Fibroblast of skin of scalp (primary cell): ENCODE results near the gene ELL3. TPM values are rescaled to one million over a fixed set of nuclear protein-coding genes. Genes with fewer than 3 reads are reported as not detected.
"Not testable (repeated sequence)": the region's sequence is repeated elsewhere in the genome, so short reads cannot be mapped to it uniquely, and the experiment has no call there.

ENCODE experiments used
- DNase-seq: peaks from one replicate; pipeline ENCODE4 v3.0.0-alpha.2; 2013
- polyA plus RNA-seq, 2 experiments: library from polyadenylated mRNA; unstranded; fragments of 120-200 nt; gene quantifications; one replicate each; pipeline ENCODE4 v1.2.1, GENCODE V29; 2013; ENCODE audit not compliant: insufficient read length in 2 of 2

Gene ELL3, protein sequence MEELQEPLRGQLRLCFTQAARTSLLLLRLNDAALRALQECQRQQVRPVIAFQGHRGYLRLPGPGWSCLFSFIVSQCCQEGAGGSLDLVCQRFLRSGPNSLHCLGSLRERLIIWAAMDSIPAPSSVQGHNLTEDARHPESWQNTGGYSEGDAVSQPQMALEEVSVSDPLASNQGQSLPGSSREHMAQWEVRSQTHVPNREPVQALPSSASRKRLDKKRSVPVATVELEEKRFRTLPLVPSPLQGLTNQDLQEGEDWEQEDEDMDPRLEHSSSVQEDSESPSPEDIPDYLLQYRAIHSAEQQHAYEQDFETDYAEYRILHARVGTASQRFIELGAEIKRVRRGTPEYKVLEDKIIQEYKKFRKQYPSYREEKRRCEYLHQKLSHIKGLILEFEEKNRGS
- polyA plus RNA-seq (2013, experiment 1 of 2; ENCODE audit: insufficient read length) = 1.2 TPM
- 0.42 TPM for polyA plus RNA-seq (2013, experiment 2 of 2; ENCODE audit: insufficient read length)

DNA sequence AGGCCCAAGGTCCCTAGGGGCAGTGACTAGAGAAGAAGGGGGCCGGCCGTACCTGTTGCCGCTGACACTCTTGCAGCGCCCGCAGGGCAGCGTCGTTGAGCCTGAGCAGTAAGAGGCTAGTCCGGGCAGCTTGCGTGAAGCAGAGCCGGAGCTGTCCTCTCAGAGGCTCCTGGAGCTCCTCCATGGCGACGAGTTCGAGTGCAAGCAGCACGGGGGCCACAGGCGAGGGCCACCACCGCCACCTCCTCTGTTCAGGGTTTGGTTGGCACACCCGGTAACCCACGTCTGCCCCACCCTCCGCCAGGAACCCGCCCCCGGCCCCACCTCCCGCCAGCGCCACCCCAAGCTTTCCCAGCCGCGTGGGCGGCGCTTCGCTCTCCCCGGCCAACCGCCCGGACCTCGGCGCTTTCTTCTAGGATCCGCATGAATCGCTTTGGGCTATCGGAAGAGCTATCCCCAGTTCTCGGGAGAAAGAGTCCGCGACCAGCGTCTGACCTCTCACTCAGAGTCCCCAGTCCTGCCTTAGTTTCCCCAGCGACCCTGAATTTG, at the start of gene ELL3:
ELL3 (minus strand) TSS at position 249 of the 549 bp plus-strand sequence; CDS start at position 184, 65 bp downstream.
- DNase-seq = peak; percentile 66

DNA sequence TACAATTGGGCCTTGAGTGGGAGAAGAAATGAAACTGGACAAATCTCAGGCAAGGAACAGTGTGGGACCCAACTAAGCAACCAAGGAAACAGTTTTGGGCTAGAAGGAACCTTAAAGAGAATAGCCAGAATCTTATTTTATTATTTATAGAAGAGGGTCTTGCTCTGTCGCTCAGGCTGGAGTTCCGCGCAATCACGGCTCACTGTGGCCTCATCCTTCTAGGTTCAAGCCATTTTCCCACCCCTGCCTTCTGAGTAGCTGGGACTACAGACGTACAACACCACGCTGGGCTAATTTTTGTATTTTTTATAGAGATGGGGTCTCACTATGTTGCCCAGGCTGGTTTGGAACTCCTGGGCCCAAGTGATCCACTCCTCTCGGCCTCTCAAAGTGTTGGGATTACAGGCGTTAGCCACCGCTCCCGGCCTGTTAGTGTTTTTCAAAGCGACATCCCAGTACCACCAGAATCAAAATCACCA, 49.3 kb upstream of the ELL3 start:
- DNase-seq = no peak

DNA sequence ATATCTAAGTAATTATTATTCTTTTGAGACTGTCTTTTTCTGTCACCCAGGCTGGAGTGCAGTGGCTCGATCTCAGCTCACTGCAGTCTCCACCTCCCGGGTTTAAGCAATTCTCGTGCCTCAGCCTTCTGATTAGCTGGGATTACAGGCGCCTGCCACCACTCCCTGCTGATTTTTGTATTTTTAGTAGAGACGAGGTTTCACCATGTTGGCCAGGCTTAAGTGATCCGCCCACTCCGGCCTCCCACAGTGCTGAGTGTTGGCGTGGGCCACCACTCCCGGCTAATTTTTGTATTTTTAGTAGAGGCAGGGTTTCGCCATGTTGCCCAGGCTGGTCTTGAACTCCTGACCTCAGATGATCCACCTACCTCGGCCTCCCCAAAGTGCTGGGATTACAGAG, 48.5 kb upstream of the ELL3 start:
- DNase-seq = not testable (repeated sequence)

DNA sequence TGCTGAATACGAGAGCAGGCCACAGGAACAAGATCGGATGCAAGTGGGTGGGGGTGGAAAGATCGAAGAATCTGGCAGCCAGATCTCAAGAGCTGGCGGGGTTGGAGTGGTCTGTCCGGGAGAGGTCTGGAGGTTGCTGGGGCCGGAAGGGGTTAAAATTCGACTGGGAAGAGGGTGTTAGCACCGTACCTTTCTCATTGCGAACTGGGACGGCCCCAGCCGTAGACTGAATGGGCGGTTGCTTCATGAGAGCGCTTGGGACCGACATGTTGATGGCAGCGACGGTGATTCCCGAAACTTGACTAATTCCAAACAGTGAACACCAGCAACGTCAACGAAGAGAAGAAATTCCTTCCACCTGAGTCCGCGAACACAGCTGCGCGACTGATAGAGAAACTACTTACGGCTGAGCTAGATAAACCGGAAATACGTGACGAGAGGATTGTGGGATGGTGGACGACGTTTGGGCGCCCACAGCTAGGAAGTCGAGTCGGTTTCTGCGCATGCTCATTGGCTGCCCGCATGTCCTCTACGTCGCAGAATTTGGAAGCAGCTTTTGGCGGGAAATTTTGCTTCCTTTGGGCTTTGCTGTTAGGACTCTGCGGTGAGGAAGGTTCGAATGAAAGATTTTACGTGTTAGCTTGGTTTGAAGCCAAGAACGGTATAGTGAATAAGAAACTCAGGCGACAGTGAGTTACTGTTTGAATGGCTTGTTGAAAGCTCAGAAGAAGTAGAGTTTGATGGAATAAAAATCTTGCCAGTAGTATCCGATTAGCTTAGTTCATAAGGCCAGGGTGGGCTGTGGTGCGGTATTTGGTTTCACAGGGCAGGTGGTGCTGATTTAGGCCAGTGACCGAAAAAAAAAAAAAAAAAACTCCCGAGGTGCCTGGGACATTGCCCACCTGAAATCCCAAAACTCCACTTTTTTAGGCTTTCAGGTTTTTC, 47.8 kb upstream of the ELL3 start, which contains the start of gene MFAP1:
MFAP1 (minus strand) TSS at position 389 of the 945 bp plus-strand sequence; CDS start at position 268, 121 bp downstream.
- peak; percentile 97 for DNase-seq

DNA sequence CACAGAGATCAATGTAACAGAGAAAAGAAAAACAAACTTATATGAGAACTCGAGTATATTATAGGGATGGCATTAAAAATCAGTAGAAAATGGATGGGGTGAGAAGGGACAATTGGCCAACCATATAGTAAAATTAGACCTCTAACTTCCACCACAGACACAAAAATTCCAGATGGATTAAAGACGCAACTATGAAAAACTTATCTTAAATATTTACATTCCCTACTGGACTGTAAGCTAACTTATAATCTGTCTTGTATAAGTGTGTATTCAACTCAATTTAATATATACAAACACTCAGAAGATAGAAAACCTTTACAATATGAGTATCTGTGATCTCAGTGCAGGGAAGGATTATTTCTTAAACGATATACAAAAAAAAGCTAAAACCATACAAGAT, 44.7 kb upstream of the ELL3 start:
- DNase-seq = no peak

DNA sequence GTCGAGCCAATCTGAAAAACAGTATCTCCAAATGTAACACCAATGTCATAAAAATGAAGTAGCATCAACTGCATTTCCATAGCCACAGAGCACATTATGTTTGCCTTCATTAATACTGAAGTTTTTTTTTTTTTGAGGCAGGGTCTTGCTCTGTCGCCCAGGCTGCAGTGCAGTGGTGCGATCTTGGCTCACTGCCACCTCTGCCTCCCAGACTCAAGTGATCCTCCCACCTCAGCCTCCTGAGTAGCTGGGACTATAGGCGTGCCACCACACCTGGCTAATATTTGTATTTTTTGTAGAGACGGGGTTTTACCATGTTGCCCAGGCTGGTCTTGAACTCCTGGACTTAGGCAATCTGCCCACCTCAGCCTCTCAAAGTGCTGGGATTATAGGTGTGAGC, 38.3 kb upstream of the ELL3 start:
- not testable (repeated sequence) for DNase-seq

DNA sequence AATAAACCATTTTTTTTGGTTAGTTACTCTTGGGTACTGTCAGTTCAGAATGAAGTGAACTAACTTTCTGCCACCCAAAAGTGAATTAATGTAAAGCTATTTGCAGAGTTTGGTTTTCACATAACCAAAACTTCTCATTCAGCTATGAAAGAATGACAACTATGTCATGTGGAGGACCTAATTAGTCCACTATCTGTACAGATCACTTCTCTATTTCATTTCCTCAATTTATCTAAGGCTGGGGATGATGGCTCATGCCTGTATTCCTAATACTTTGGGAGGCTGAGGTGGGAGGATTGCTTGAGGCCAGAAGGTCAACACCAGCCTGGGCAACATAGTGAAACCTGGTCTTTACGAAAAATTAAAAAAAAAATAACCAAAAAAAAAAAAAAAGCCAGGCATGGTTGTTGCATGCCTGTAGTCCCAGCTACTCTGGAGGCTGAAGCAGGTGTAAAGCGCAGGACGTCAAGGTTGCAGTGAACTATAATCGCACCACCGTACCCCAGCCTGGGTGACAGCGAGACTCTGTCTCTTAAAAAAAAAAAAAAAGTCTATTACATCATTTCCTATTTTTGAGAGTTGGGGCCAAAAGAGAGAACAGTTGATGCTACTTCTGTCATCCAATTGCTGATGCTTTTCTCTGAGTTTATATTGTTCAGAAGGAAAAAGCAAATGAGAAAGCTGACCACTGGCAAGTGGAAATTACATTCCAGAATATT, 32.4 kb upstream of the ELL3 start:
- DNase-seq = no peak

DNA sequence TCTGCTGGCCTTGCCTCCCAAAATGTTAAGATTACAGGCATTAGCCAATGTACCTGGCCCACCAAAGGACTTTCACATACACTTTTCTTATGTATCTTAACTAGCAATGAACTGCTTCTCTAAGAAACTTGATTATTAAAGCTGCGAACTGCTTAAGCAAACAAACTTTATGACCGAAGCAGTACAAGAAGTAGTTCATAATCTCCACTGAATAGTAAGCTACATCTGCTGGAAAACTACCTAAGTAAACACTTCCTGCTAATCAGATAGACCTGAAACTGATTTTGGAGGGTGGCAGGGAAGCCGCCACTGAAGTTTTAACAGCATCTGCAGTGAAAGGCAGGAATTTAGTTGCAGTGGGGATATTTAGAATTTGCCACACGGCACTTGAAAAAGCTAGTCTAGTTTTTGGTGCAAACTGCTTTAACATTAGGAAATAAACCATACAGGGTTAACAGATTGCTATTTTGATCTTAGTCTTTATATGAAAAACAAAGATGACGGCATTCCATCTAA, 31.7 kb upstream of the ELL3 start:
- no peak for DNase-seq

DNA sequence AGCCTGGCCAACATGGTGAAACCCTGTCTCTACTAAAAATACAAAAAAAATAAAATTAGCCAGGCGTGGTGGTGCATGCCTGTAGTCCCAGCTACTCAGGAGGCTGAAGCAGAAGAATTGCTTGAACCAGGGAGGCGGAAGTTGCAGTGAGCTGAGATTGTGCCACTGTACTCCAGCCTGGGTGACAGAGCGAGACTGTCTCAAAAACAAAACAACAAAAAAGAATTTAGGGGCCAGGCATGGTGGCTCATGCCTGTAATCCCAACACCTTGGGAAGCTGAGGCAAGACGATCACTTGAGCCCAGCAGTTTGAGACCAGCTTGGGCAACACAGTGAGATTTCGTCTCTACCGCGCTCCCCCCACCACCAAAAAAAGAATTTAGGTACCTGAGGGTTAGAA, 25.9 kb upstream of the ELL3 start:
- DNase-seq = not testable (repeated sequence)

DNA sequence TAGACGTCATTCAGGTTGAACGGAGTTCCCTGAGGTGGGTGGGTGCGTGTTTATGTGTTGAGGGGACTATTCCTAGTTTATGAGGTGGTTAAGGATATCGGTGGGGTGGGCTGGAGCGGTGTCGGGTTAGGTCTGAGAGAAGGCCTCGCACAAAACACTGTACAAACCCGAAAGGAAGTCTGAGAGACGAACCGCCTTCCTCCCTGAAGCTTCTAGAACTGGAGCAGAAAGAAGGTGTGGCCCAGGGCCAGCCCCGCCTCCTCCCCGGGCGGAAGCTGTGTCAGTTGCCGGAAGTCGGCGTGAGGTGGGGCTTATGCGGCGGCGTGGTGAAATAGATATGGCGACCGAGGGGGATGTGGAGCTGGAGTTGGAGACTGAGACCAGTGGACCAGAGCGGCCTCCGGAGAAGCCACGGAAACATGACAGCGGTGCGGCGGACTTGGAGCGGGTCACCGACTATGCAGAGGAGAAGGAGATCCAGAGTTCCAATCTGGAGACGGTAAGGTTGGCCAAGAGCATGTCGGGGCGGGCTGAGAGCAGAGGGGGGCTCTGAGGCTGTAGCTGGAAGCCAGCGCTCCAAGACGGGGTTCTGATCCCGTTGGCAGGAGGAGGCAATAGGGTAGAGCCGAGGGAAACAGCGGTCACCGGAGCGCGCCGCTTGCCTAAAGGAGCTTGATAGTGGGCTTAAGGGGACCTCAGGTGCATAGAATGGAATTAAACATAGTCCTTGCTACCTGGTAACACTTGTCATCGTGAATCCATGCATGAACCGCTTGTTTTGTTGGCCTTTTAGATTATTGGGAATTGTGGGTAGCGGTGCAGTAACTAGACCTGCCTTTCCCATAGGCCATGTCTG, 23.7 kb upstream of the ELL3 start, which contains the start of gene HYPK:
HYPK (plus strand) TSS at position 314 of the 856 bp plus-strand sequence; CDS start at position 338, 24 bp downstream.
- DNase-seq = peak; percentile 89

DNA sequence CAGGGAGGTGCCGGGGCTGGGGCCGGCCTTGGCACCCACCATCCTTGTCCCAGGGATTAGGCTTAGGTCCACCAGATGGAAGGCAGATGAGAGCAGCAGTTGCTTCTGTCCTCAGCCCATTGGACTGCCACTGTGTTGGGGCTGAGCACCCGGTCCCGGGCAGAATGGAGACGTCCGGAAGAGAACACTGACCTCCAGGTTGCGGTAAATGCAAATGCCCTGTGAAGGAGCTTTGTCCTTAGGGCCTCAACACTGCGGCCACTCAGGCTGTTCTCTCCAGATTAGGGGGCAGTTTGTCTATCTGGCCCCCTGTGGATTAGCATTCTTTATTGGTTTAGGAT, 23.1 kb upstream of the ELL3 start, which contains the start of gene SERINC4:
SERINC4 (minus strand) TSS at position 276 of the 341 bp plus-strand sequence; CDS start at position 42, 234 bp downstream.
- DNase-seq = no peak

DNA sequence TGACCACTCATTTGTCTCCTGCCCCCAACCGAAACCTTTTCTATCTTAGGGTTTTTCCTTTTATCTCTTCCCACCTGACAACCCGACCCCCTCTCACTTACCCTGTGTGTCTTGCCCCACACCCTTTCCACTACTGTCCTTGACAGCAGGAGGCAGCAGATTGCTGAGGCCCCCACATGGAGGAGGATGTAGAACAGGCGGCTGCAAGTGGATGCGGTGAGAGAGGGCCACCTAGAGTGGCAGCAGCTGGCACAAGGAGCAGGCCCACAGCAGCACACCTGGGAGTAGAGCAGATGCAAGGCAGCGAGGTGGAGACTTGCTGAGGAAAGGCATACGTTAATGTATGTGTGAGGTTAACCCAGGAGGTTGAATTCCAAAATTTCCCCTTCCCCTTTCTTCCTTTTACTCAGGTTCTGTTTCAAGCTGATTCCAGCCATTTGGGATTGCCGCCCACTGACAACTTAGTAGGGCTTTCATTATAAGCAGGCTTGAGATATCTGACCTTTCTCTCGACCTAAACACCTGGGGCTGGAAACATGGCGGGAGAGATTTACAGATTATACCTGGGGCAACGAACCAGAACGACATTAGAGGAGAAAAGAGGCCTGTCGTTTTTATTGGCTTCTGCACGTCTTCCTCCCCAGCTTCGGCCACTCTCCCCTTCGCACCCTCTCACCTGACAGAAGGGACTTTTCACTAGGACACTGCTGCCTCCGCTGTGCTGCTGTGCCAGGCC, 22.6 kb upstream of the ELL3 start:
- no peak for DNase-seq

DNA sequence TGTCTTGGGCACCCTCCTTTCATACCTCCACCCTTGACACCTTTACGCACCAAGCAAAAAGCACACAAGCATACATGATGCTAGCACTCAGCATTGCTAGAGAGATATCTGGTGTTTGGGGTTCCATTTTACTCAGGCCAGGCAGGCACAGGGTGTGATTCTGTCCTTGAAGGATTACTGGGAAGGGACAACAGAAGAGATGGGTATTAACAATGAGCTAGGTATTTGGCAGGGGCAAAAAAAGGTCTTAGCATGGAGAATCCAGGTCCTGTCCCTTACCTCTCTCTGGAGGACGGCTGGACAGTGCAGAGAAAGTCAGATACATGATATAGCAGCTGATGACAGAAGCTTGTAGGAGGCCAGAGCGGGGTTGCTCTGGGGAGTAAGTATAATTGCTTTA, 19.8 kb upstream of the ELL3 start:
- DNase-seq = no peak

DNA sequence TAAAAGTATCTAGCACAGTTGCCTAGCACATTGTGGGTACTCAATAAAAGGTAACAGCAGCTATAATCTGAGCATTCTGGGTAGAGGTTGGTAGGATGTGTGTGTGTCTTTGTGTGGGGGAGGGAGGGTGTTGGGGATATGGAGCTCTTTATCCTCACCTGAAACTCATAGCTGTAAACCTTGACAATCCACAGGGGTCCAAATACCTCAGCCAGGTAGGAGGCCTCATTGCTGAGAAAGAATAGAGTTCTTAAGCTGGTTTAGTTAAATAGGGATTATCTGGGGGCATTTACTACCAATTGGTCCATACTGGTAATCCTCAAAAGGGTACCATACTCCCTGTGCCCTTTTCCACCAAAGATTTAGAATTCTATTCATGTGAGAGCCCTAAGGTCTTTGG, 19.2 kb upstream of the ELL3 start:
- no peak for DNase-seq

DNA sequence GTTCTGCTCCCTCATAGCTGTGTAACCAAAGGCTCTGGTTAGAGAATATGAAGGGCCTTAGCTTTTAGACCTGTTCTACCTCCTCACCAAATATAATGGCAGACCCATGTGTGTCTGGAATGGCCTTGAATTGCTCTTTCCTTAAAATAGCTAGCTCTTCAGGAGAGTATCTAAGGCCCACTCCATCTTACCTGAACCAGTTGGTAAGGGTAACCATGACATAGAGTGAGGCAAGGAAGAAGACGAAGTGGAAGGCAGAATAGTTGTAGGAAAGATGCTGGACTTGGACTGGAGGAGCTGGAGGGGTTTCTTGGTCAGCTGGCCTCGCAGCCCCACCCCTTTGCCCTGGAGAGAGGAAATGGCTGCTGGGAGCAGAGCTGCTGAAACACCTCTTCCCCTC, 18.4 kb upstream of the ELL3 start:
- no peak for DNase-seq

DNA sequence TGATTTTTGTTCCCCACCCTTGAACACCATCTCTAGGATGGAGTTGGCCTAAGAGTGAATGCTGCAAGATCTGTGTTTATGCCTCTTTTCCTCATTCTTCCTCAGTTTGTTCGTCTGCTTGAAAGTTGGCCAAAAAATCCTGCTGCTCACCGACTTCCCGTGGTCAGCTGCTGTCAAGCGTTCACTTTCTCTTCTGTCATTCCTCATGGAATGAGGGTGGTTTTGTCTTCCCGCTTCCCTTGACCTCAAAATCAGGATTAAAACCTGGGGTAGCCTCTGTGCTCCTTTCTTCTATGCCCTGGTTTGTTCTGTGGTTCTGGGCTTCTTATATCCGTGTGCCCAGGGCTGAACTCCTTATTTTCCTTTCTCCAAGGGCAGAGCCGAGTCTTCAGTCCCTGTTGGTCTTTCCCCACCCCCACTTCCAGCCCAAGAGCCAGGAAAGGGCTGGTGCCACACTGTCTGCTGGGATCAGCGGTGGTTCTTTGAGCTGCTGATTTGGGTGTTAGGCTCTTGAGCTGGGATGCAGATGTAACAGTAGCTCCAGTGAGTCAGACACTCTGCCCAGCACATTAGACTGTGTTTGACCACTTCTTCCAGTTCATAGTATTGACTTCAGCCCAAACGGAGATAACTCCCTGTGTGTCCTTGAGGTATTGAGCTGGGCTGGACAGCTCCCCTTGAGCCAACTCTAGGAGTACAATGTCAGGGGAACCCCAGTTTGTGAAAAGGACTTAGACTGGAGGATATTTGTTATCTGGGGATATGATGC, 17.7 kb upstream of the ELL3 start:
- DNase-seq = peak; percentile 61

DNA sequence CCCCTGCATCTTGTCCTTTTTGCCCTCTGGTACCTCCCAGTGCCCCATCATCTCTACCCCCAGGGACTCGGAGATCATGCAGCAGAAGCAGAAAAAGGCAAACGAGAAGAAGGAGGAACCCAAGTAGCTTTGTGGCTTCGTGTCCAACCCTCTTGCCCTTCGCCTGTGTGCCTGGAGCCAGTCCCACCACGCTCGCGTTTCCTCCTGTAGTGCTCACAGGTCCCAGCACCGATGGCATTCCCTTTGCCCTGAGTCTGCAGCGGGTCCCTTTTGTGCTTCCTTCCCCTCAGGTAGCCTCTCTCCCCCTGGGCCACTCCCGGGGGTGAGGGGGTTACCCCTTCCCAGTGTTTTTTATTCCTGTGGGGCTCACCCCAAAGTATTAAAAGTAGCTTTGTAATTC, 16.9 kb upstream of the ELL3 start:
- no peak for DNase-seq

DNA sequence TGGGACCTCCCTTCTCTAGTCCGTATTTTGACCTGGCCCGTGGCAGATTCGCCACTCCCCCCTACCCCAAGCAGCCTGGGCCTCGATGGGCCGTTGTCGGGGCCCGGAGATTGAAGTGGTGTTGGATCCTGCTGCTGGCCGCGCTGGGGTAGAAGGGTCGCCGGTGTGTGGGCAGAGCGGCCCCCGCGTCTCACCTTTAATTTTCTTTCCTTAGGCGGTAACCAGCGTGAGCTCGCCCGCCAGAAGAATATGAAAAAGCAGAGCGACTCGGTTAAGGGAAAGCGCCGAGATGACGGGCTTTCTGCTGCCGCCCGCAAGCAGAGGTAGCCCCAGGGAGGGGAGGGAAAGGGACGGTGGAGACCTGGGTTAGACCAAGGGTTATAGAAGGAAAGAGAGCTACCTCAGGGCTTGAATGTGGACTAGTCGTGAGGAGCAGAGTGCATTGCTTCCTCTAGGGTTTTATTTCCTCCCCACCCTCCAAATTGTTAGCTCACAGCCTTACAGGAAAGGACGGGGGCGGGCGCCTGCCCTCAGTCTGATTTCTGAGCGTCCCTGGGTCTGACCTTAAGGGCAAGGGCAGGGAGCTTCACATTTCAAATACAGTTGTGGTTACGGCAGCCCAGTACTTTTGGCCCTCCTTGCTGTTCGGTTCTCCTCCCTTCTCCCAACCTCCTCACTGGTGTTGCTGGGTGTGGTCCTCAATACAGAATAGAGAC, 16.2 kb upstream of the ELL3 start:
- peak; percentile 41 for DNase-seq
